GM12878 (cell line): ENCODE results near the gene PAPOLA. TPM values are rescaled to one million over a fixed set of nuclear protein-coding genes. Genes with fewer than 3 reads are reported as not detected.

Source experiments
- ATAC-seq: fragments of 200-7000 bp; cut with Tn5 transposase; 3 replicates; pipeline ENCODE4 v1.9.1; 2020; ENCODE audit warnings: mild to moderate bottlenecking, moderate library complexity
- BruUV-seq: library from RNA; stranded (reverse); fragments of 400-500 nt; replicated peaks from 2 replicates; lab custom pipeline; 2021; lab: Mats Ljungman, UMichigan
- CTCF ChIA-PET: fragments of 300-600 bp; sonication (Branson Sonifier 250); formaldehyde crosslinking; extraction: SDS; loops from one replicate; lab custom pipeline; 2021; ENCODE audit warnings: inconsistent platforms; lab: Yijun Ruan, JAX
- POLR2A ChIA-PET: fragments of 350-600 bp; formaldehyde crosslinking; extraction: SDS; loops from one replicate; lab custom pipeline; 2021; ENCODE audit warnings: inconsistent platforms; lab: Charles Lee
- RAD21 ChIA-PET: fragments of 300-600 bp; sonication (Branson Sonifier 250); formaldehyde crosslinking; loops from one replicate; lab custom pipeline; 2023; ENCODE audit warnings: antibody characterized with exemption; ENCODE audit not compliant: unreplicated experiment; lab: Charles Lee
- SMC1A ChIA-PET: fragments of 300-600 bp; sonication (Branson Sonifier 250); formaldehyde crosslinking; loops from one replicate; lab custom pipeline; 2023; ENCODE audit not compliant: unreplicated experiment, uncharacterized antibody; lab: Charles Lee
- DNase-seq: peaks from one replicate; pipeline ENCODE4 v3.0.0-alpha.2; 2011; ENCODE audit warnings: low read depth, low spot score
- FAIRE-seq: peaks from 3 replicates; lab custom pipeline; 2011; peaks lifted over from hg19 to GRCh38; lab: Jason Lieb, UNC
- H2AFZ ChIP-seq: 2 replicates; pipeline ENCODE4 v1.6.0; 2011; ENCODE audit warnings: low read depth, low read length, control low read depth; ENCODE audit not compliant: control insufficient read depth
- H3K27ac ChIP-seq: 2 replicates; pipeline ENCODE4 v1.5.1; 2011; ENCODE audit warnings: control low read depth; ENCODE audit not compliant: control insufficient read depth, insufficient read depth
- H3K27me3 ChIP-seq, 2 experiments: replicated peaks in 1 of 2; 2 replicates each; pipeline versions ENCODE4 v1.6.0 to v1.6.1; 2011; ENCODE audit warnings: low read length in 1 of 2; ENCODE audit not compliant: control insufficient read depth in 2 of 2, insufficient read depth in 2 of 2
- H3K36me3 ChIP-seq, 2 experiments: 2 replicates each; pipeline ENCODE4 v1.5.1; 2011; ENCODE audit warnings: low read length in 1 of 2; ENCODE audit not compliant: control insufficient read depth in 2 of 2, insufficient read depth in 2 of 2
- H3K4me1 ChIP-seq: 2 replicates; pipeline ENCODE4 v1.6.1; 2011; ENCODE audit warnings: mild to moderate bottlenecking, low read length, moderate library complexity, mixed read lengths; ENCODE audit not compliant: control insufficient read depth, insufficient read depth
- H3K4me2 ChIP-seq: 2 replicates; pipeline ENCODE4 v1.6.0; 2011; ENCODE audit warnings: control low read depth; ENCODE audit not compliant: control insufficient read depth, insufficient read depth
- H3K4me3 ChIP-seq: fragments of 200-600 bp; sonication (generic); 2 replicates; pipeline ENCODE4 v1.5.1; 2016
- H3K79me2 ChIP-seq: 2 replicates; pipeline ENCODE4 v1.6.0; 2011; ENCODE audit warnings: low read length; ENCODE audit not compliant: control insufficient read depth, insufficient read depth
- H3K9ac ChIP-seq: 2 replicates; pipeline ENCODE4 v1.8.0; 2011; ENCODE audit warnings: low read length, control low read depth, mixed read lengths; ENCODE audit not compliant: control insufficient read depth, insufficient read depth
- H3K9me3 ChIP-seq: replicated peaks from 3 replicates; pipeline ENCODE4 v1.5.1; 2011; ENCODE audit warnings: mild to moderate bottlenecking, low read length; ENCODE audit not compliant: control insufficient read depth, insufficient read depth
- H4K20me1 ChIP-seq: 2 replicates; pipeline ENCODE4 v1.6.0; 2011; ENCODE audit not compliant: control insufficient read depth, insufficient read depth
- EGR1 ChIP-seq, 2 experiments: IDR thresholded peaks; 1 replicate in 1 of 2; 2 replicates in 1 of 2; pipeline ENCODE4 v1.6.1; 2011 to 2012; ENCODE audit warnings: low read depth in 2 of 2, low read length in 2 of 2, borderline replicate concordance in 1 of 2, mild to moderate bottlenecking in 1 of 2, moderate library complexity in 1 of 2
- ETV6 ChIP-seq, 2 experiments: fragments of 450-650 bp in 1 of 2; IDR thresholded peaks in 1 of 2; conservative IDR thresholded peaks in 1 of 2; 2 replicates each; pipeline ENCODE4 v1.6.1; 2014; ENCODE audit warnings: antibody characterized with exemption in 1 of 2, borderline replicate concordance in 1 of 2, low read depth in 1 of 2, mild to moderate bottlenecking in 1 of 2, moderate library complexity in 1 of 2
- TARDBP ChIP-seq: IDR thresholded peaks from 2 replicates; pipeline ENCODE4 v1.6.1; 2016; ENCODE audit warnings: borderline replicate concordance
- WGBS: methylation state at CpG from one replicate; pipeline ENCODE4 v1.1.6; 2016; ENCODE audit warnings: low lambda C conversion rate; ENCODE audit not compliant: insufficient replicate concordance, insufficient coverage; ENCODE audit errors: missing lambda C conversion rate; 5-methylcytosine and 5-hydroxymethylcytosine counted together
- in situ Hi-C: fragments of 300-500 bp; cut with MboI; formaldehyde crosslinking; loops from 9 replicates; pipeline ENCODE4 v1.14.3; 2018; ENCODE audit warnings: mixed read lengths
- intact Hi-C: fragments of 100-400 bp; cut with micrococcal nuclease; formaldehyde crosslinking; loops from one replicate; pipeline ENCODE4 v1.14.2; 2022; ENCODE audit not compliant: unreplicated experiment
- polyA plus RNA-seq, 11 experiments: library from polyadenylated mRNA; depleted of rRNA in 4 of 11; unstranded in 6 of 11; stranded (reverse) in 5 of 11; fragments of >200 nt; fragmentation: Nextera tagmentation in 4 of 11; fragmentation: Illumina TruSeq in 1 of 11; extraction: Ambion mirVana in 4 of 11; extraction: Trizol in 1 of 11; gene quantifications; 1 replicate in 1 of 11; 2 replicates in 10 of 11; pipeline versions ENCODE4 v1.2.1 to v1.2.3, GENCODE V29; 2011 to 2016; ENCODE audit warnings: inconsistent platforms in 2 of 11, missing spikeins in 2 of 11, low read depth in 1 of 11
- total RNA-seq, 4 experiments: library from RNA; depleted of rRNA in 3 of 4; stranded (reverse); fragments of >200 nt in 3 of 4; fragmentation: Illumina TruSeq in 1 of 4; extraction: Trizol in 1 of 4; gene quantifications; 2 replicates each; pipeline versions ENCODE4 v1.2.1 to v1.2.3, GENCODE V29; 2013 to 2021
- TF ChIP-seq, protein P1 (sequence below): fragments of 450-650 bp; IDR thresholded peaks from 2 replicates; pipeline ENCODE4 v1.6.1; 2017; ENCODE audit warnings: antibody characterized with exemption, mild to moderate bottlenecking, moderate library complexity

PAPOLA gene
- total and polyA plus RNA-seq, 10 of the 15 experiments (the other 5 are each of a cell fraction or from before 2014, with no cell fraction given) = 46.0 to 185 (median 114) TPM

DNA sequence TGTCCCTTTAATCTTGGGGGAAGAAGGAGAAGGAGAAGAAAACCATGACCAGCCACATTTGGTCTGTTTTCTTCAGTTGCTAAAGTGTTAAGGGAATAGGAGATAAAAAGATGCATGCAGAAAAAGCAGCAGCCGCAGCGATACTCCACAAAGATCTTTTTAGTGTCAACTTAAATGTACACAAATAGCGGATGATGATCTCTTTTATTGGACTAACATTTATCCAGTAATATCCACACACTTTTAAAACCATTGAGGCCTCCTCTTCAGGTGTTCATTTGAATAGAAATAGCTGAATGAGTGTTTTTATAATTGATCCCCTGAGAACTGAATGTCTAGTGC, 83.5 kb downstream of the PAPOLA start:
- WGBS = 53% methylated on average over 3 of the region's 3 CpGs
- Histone ChIP-seq H4K20me1 (no peaks in the 10 kb centered on the region), H3K9me3 (no peaks in the 10 kb centered on the region), H3K36me3 (no peaks in the 10 kb centered on the region), H3K79me2 (no peaks in the 10 kb centered on the region), H3K4me1 (no peaks in the 10 kb centered on the region), H3K27me3 (peaks cover 0 to 2% of the 10 kb centered on the region in 2 experiments; a peak in 1 of 4 replicates), H3K4me2 (no peak overlapping the region), H3K4me3 (no peak overlapping the region), H3K9ac (no peak overlapping the region), H3K27ac (no peak overlapping the region), H2AFZ (no peak overlapping the region)
- DNase-seq (no peak), ATAC-seq (no peak), FAIRE-seq (no peak)
- intact Hi-C loops = loop anchor here (2.0 kb wide), 1 partner anchor 267 kb away; no protein-coding TSS in a partner anchor
- POLR2A ChIA-PET = no interaction called here
- SMC1A ChIA-PET = interaction anchor here (1.1 to 1.3 kb wide), 2 partner anchors 80 to 267 kb away, joined by 3 read pairs; no protein-coding TSS in a partner anchor
- RAD21 ChIA-PET = no interaction called here
- in situ Hi-C loops = no loop called here
- BruUV-seq = no TSS peak
- CTCF ChIA-PET = interaction anchor here (1.6 to 6.8 kb wide), 3 partner anchors 156 to 267 kb away, joined by 3 to 49 read pairs (median 4); no protein-coding TSS in a partner anchor
- TF ChIP-seq EGR1 (IDR thresholded peaks at IDR 0.05; ENCODE audit: borderline replicate concordance in 1 of 2, low read depth in 2 of 2, low read length in 2 of 2) (no peak), ETV6 (conservative IDR thresholded peaks at IDR 0.05 in 1 of 2, IDR thresholded peaks at IDR 0.05 in 1 of 2; ENCODE audit: borderline replicate concordance in 1 of 2, low read depth in 1 of 2) (no peak), TARDBP (no peak)
- TF ChIP-seq, protein P1, sequence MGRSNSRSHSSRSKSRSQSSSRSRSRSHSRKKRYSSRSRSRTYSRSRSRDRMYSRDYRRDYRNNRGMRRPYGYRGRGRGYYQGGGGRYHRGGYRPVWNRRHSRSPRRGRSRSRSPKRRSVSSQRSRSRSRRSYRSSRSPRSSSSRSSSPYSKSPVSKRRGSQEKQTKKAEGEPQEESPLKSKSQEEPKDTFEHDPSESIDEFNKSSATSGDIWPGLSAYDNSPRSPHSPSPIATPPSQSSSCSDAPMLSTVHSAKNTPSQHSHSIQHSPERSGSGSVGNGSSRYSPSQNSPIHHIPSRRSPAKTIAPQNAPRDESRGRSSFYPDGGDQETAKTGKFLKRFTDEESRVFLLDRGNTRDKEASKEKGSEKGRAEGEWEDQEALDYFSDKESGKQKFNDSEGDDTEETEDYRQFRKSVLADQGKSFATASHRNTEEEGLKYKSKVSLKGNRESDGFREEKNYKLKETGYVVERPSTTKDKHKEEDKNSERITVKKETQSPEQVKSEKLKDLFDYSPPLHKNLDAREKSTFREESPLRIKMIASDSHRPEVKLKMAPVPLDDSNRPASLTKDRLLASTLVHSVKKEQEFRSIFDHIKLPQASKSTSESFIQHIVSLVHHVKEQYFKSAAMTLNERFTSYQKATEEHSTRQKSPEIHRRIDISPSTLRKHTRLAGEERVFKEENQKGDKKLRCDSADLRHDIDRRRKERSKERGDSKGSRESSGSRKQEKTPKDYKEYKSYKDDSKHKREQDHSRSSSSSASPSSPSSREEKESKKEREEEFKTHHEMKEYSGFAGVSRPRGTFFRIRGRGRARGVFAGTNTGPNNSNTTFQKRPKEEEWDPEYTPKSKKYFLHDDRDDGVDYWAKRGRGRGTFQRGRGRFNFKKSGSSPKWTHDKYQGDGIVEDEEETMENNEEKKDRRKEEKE = no peak
